AG08395 (cell line): ENCODE measurements around the gene KCNJ6.
A peak's percentile ranks its signal among the peaks of the same experiment; 100 is the strongest.

ENCODE experiments used
- DNase-seq: peaks from one replicate; pipeline ENCODE4 v3.0.0; 2012; ENCODE audit warnings: mixed read lengths, low spot score

Gene KCNJ6

DNA sequence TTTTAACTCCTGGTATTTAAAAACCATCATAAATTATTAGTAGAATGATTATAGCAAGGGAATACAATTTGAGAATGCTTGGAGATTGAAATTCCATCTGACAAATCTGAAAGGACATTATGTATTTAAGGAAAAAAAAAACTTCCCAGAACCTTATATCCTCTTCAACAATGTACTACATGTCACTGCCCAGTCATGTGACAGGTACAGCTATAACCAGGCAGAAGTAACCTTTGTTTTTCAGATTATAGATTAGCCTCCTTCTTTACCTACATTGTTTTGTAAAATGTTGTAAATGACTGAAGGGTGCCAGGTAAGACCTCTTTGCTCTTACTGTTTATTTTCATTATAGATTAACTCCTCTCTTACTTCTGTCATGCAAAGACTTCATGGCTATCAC is 96.9 kb downstream of the KCNJ6 start:
- DNase-seq: no peak

DNA sequence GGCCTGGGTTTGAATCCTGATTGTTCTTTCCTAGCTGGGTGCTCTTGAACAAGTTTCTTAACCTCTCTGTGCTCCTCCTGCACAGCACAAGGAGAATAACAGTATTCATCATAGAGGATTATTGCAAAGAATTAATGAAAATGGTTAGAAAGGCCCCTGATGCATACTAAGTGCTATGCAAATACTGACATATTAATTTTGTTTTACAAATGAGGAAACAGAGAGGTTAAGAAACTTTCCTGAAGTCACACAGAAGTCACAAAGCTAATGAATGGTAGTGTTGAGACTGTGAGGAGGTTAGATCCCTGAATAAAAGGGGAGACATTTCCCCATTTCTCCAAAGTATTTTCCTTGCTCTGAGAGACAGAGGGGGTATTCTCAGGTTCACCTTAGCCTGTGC is 99.0 kb downstream of the KCNJ6 start:
- no peak for DNase-seq

DNA sequence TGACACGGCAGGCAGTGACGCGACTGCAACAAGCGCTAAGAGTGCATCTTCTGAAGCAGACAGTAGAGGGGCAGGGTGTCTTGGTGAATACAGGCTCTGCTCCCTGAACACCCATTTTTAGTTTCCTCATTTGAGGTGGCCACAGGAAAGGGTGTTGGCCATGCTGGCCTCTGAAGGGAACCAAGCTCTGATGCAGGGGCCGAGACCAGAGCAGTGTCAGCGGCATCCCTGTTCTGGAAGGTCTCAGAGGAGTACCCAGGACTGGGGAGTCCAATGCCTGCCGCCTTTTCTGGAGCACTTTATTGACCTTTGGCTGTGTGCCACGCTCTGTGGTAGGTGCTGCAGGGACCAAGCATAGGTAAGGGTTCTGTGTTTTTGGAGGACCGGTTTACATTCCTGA is 100.4 kb downstream of the KCNJ6 start:
- no peak for DNase-seq

- DNase-seq: peak; percentile 25
Observed at GRCh38 chr21:37811711-37812110, 104.5 kb downstream of the KCNJ6 start.

- no peak for DNase-seq
Observed at GRCh38 chr21:37808261-37808660, 108.0 kb downstream of the KCNJ6 start.

DNA sequence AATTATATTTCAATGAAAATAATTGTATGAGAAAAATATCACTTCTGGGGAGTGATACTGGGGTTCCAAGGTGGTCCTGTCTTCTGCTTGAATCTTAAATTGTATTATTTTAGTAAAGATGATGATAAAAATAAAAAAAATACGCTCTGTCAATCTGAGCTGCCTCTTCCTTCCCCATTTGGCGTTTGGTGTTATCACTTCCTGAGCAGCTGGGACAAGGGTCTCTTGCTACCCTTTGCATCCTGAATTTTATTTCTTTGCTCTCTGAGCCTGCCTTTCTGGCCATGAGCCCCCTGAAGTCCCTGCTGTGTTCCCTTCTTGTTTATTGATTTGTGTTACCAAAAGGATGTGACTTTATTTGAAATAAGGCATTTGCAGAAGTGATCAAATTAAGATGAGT is 111.0 kb downstream of the KCNJ6 start:
- DNase-seq: no peak

- DNase-seq: no peak
Observed at GRCh38 chr21:37804001-37804400, 112.3 kb downstream of the KCNJ6 start.

GRCh38 chr21:37803101-37803651 is 113.1 kb downstream of the KCNJ6 start:
- no peak for DNase-seq

DNA sequence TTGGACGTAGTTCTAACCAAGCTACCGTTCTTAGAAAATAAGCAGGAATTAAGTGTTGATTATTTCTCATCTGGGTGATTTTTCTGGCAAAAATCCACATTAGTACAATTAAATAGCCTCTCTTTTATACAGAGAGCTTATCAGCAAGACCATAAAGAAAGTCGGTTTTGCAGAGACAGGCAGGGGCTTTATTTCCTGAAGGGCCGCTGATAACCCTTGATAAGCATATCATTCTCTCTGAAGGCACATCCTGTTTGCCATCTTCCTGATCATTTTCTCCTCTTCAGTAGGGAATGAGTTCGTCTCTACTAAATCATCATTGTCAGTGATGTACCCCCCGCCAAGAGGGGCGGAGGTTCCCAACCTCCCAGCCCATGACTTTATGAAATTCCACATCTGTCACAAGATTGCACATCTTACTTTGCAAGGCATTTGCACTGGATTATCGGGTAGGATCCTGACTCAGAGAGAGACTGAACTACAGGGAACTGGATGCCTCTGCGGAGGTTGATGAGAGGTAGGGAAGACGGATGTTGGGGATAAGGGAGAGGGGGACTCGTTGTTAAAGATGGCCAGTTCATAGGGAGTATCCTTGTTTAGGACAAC is 115.7 kb downstream of the KCNJ6 start:
- peak; percentile 22 for DNase-seq

- no peak for DNase-seq
Observed at GRCh38 chr21:37800057-37800455, 116.2 kb downstream of the KCNJ6 start.

DNA sequence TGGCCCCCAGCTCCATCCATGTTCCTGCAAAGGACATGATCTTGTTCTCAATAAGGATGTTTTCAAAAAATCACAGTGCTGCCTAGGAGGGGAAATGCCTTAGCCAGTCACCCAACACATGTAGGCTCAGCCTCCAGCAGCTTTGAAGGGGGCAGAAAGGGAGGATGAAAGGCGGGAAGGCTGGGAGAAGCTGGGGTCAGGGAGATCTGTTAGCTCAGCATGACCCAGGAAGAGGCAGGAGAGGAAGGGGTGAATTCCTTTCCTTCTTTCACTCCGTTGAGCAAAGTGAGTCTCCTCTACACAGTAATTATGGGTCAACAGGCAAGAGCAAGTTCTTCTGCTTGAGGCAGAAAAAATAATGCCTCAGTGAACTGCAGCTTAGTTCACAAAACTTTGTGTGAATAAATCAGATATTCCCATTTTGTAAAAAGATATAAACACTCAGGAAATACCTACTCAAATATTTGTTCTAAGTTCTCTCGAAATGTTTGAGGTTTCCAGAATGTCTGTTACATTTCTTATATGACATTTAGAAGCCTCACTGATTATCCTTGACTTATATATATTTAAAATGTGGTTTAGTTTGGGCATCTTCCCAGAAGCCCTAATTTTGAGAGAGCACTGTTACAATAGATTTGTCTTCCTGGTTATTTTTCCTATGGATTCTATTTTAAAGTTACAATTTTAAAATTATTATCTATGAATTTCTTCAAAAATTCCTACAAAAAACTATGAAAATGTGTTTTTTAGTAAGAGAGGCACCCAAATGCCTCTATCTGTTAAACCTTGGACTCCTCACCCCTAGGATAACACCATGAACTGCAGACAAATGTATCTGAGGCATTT is 116.8 kb downstream of the KCNJ6 start:
- no peak for DNase-seq

GRCh38 chr21:37797403-37797802 is 118.9 kb downstream of the KCNJ6 start:
- no peak for DNase-seq

DNA sequence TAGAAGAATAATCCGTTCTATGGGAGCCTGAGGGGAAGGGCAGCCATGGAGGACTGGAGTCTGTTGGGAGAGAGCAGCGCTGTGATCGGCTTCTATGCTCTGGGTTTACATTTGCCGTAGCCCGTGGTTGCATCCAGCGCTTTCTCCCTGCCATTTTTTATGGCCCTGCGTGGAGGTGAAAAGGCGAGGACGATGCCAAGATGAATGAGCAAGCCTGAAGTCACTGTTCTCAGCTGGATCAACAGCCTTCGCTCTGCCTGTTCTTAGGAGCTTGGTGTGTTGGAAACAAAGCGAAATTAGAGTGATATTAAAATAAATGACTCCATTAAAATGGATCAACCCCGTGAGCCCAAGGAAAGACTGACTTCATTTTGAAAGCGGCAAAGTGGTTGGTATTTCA is 120.2 kb downstream of the KCNJ6 start:
- DNase-seq: no peak

DNA sequence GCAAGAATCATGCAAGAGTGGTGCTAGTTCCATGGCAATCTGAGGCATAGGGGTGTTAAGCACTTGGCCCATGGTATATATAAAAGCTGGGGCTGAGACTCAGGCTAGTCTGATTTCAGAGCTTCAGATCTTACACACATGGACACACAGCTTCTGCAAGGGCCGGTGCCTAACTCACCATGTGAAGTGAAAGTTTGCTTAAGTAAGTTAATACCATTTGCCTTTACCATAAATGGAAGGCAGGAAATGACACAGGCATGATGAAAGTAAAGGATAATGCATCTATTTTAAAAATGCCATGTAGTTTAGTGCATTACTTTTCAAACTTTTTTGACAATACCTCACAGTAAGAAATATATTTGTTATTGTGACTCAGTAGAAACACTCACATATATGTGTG is 122.6 kb downstream of the KCNJ6 start:
- DNase-seq: no peak

- no peak for DNase-seq
Observed at GRCh38 chr21:37792046-37792445, 124.2 kb downstream of the KCNJ6 start.

GRCh38 chr21:37790905-37791304 is 125.4 kb downstream of the KCNJ6 start:
- DNase-seq: no peak

DNA sequence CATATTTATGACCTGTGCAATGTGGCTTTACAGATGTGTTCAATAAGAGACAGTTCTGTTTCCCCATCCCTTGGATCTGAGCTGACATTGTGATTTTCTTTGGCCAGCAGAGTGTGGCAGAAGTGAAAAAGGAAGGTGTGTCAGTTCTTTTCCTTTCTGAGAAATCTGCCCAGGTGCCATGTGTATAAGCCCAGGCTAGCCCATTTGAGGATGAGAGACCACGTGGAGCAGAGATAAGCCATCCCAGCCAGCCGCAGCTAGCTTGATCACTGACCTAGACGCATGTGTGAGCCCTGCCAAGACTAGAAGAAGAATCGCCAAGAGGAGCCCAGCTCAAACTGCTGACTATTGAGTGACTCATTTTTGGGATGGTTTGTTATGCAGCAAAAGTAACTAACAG is 127.8 kb downstream of the KCNJ6 start:
- DNase-seq: no peak

GRCh38 chr21:37787456-37787855 is 128.8 kb downstream of the KCNJ6 start:
- DNase-seq: peak; percentile 79

DNA sequence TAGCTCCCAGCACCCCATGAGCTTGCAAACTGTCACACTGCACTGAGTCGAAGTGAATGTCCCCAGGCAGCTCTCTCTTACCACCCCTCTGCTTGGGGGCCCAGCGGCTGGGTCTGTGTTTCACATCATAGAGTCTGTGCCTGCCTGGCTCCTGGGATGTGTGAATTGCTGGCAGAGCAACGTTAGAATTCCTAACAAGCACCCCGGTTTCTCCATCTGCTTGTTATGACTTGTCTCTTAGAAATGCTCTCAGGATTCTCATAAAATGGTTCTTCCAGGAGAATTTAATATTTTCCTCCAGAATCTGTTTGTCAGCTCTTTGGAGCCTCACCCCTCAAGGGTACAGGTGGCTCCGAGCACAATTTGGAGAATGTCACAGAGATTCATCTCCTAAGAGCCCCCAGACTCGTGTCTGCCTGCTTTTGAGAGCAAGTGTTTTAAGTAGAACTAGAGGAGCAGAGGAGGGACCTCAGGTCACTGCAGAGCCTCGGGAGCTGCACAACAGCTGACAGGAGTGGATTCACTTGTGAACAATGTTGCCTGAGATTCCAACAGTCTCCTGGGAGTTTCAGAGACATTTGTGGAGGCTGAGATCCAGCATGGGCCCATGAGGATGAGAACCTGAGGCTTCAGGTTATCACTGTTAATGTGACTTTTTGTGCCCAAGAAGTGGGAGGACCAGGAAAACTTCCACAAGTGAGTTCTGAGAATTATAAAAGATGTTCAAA is 131.5 kb downstream of the KCNJ6 start:
- DNase-seq: peak; percentile 38

DNA sequence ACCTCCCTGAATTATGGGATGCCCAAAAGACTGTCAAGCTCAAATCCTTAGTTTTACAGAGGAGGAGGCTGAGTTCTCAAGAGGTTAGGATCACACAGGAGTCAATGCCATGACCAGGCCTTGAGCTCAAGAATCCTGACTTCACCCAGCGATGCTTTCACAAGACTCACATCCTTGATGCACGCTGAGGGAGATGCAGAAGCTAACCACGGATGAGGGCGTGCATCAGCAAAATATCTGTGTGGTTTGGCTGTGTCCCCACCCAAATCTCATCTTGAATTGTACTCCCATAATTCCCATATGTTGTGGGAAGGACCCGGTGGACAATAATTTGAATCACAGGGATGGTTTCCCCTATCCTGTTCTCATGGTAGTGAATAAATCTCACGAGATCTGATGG is 133.2 kb downstream of the KCNJ6 start:
- DNase-seq: peak; percentile 31

GRCh38 chr21:37780991-37781983 is 135.0 kb downstream of the KCNJ6 start:
- no peak for DNase-seq

DNA sequence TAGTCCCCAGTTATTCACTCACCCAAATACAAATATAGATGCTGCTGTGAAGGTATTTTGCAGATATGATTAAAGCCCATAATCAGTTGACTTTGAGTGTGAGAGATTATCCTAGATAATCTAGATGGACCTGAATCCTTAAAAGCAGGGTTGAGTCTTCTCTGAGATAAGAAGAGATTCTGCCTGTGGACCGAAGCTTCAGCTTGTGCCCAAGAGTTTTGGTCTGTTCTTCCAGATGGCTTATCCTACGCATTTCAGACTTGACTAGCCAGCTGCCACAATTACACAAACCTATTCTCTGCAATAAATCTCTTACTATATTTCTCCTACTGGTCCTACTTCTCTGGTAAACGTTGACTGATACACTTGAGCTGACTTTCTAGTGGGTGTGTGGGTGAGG is 145.1 kb downstream of the KCNJ6 start:
- DNase-seq: no peak
